ENCODE measurements around the gene CCIN. TPM values are rescaled to one million over a fixed set of nuclear protein-coding genes. Genes with fewer than 3 reads are reported as not detected.
A peak's percentile ranks its signal among the peaks of the same experiment; 100 is the strongest.

Gene CCIN
- total and polyA plus RNA-seq, 9 of the 15 experiments (the other 6 are each of a cell fraction or from before 2014, with no cell fraction given), result not detected

- TF ChIP-seq PRDM10 (IDR thresholded peaks at IDR 0.05; ENCODE audit: partially characterized antibody), result no peak
- TF ChIP-seq TAL1 (IDR thresholded peaks at IDR 0.05), result no peak
- TF ChIP-seq GABPB1 (CRISPR knock-in tag; IDR thresholded peaks at IDR 0.05), result no peak
- no peak for TF ChIP-seq DMBX1 (CRISPR knock-in tag; IDR thresholded peaks at IDR 0.05; ENCODE audit: borderline replicate concordance)
- no peak for TF ChIP-seq SIN3B (IDR thresholded peaks at IDR 0.05; ENCODE audit: low read depth)
- no peak for TF ChIP-seq SAP30 (IDR thresholded peaks at IDR 0.05; ENCODE audit: borderline replicate concordance, insufficient read depth, low read depth, low read length, poor library complexity, severe bottlenecking)
- no peak for TF ChIP-seq PPARD (CRISPR knock-in tag; IDR thresholded peaks at IDR 0.05)
- peak; percentile 68 to 88 for TF ChIP-seq KDM1A (IDR thresholded peaks at IDR 0.05)
- TF ChIP-seq HDGF (IDR thresholded peaks at IDR 0.05), result no peak
- TF ChIP-seq REST (IDR thresholded peaks at IDR 0.05; ENCODE audit: borderline replicate concordance), result peak; percentile 70; the same call in 1 of the 2 replicates
- TF ChIP-seq REST (CRISPR knock-in tag; IDR thresholded peaks at IDR 0.05; ENCODE audit: low read depth), result no peak
- TF ChIP-seq, protein P1, sequence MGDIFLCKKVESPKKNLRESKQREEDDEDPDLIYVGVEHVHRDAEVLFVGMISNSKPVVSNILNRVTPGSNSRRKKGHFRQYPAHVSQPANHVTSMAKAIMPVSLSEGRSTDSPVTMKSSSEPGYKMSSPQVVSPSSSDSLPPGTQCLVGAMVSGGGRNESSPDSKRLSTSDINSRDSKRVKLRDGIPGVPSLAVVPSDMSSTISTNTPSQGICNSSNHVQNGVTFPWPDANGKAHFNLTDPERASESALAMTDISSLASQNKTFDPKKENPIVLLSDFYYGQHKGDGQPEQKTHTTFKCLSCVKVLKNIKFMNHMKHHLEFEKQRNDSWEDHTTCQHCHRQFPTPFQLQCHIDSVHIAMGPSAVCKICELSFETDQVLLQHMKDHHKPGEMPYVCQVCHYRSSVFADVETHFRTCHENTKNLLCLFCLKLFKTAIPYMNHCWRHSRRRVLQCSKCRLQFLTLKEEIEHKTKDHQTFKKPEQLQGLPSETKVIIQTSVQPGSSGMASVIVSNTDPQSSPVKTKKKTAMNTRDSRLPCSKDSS (IDR thresholded peaks at IDR 0.05; ENCODE audit: low read depth, partially characterized antibody), result no peak
Observed at GRCh38 chr9:36166168-36166927, 2.8 kb upstream of the CCIN start (continued).

Data from K562 (cell line).